ENCODE data around the gene RASAL3.

The RASAL3 gene

GRCh38 chr19:15448778-15449619, 15.3 kb downstream of the RASAL3 start:
- peak in 1 of 3 donors; percentile 19 for DNase-seq

GRCh38 chr19:15448044-15448777, 16.1 kb downstream of the RASAL3 start:
- DNase-seq, result no peak

- DNase-seq, result no peak
These were observed 17.3 kb downstream of the RASAL3 start for GRCh38 chr19:15447057-15447456.

GRCh38 chr19:15445807-15446376, 18.5 kb downstream of the RASAL3 start:
- no peak for DNase-seq

GRCh38 chr19:15445227-15445605, 19.1 kb downstream of the RASAL3 start:
- no peak for DNase-seq

- DNase-seq, result no peak
These were observed 19.7 kb downstream of the RASAL3 start for GRCh38 chr19:15444505-15445226.

GRCh38 chr19:15443838-15444237, 20.5 kb downstream of the RASAL3 start:
- DNase-seq, result no peak

GRCh38 chr19:15443325-15443724, 21.0 kb downstream of the RASAL3 start:
- no peak for DNase-seq

- no peak for DNase-seq
These were observed 22.0 kb downstream of the RASAL3 start for GRCh38 chr19:15442142-15442920.

GRCh38 chr19:15441317-15441716, 23.0 kb downstream of the RASAL3 start:
- no peak for DNase-seq

- DNase-seq, result no peak
These were observed 24.3 kb downstream of the RASAL3 start for GRCh38 chr19:15439821-15440641.

- no peak for DNase-seq
These were observed 25.1 kb downstream of the RASAL3 start for GRCh38 chr19:15439078-15439799.

- no peak for DNase-seq
These were observed 25.8 kb downstream of the RASAL3 start for GRCh38 chr19:15438577-15438976.

GRCh38 chr19:15438124-15438496, 26.2 kb downstream of the RASAL3 start:
- DNase-seq, result no peak

GRCh38 chr19:15437355-15438123, 26.8 kb downstream of the RASAL3 start:
- no peak for DNase-seq

- no peak for DNase-seq
These were observed 27.6 kb downstream of the RASAL3 start for GRCh38 chr19:15436826-15437110.

- no peak for DNase-seq
These were observed 28.1 kb downstream of the RASAL3 start for GRCh38 chr19:15436012-15436825.

GRCh38 chr19:15433519-15434069, 30.8 kb downstream of the RASAL3 start:
- DNase-seq, result no peak
